ENCODE data around the gene IER5L.

DNA sequence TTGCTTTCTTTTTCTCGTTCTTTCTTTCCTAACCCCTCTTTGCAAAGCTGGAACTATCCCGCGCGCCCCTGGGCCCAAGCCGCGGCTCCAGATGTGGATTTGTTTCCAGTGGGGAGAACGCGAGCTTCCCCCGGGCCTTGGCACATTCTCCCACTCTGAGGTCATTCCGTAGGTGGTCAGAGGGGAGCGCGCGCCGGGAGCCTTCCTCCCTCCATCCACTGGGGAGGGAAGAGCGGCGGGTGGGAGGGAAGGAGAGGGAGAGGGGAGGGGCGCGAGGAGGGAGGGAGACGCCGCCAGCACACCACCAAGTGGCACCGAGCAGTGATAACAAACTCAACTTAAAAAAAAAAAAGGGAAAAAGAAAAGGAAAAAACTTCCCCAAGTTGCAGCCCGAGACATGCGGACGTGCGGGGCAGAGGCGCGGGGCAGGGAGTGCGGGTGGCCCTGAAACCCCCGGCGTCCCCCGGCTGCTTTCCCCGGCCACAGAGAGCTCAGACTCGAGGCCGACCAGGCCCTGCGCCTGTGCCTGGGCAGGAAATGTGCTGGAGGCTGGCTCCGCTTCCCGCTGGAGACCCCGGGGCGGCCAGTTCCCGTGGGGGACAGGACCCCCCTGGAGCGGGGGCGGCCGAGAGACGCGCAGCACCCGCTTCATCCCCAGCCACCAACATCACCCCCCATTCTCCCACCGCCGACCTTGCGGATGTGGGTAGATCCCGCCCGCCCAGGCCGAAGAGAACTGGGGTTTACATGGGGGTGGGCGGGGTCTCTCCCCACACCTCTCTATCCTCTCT lies 3.1 kb downstream of the IER5L start:
- TF ChIP-seq EZH2 (IDR thresholded peaks at IDR 0.05; ENCODE audit: insufficient read depth, poor library complexity, severe bottlenecking): no peak
- no peak for TF ChIP-seq EZH2phosphoT487 (IDR thresholded peaks at IDR 0.05; ENCODE audit: insufficient read depth, low read depth)

Data from GM23248 (cell line).